Upper lobe of left lung (tissue), 4 donors: ENCODE results near the gene SMG9.

Experiments
- EP300 ChIP-seq, 4 donors: sonication (generic); formaldehyde crosslinking; IDR thresholded peaks; one replicate each; pipeline ENCODE4 v1.5.1; 2017; ENCODE audit warnings: antibody characterized with exemption in 4 of 4, control low read depth in 2 of 4
- TF ChIP-seq, protein P1 (sequence below), 6 experiments: fragments of 450-650 bp in 4 of 6; fragments of 200-600 bp in 2 of 6; sonication (generic) in 2 of 6; IDR thresholded peaks; one replicate each; pipeline ENCODE4 v1.5.1; 2016 to 2019; ENCODE audit warnings: antibody characterized with exemption in 6 of 6

DNA sequence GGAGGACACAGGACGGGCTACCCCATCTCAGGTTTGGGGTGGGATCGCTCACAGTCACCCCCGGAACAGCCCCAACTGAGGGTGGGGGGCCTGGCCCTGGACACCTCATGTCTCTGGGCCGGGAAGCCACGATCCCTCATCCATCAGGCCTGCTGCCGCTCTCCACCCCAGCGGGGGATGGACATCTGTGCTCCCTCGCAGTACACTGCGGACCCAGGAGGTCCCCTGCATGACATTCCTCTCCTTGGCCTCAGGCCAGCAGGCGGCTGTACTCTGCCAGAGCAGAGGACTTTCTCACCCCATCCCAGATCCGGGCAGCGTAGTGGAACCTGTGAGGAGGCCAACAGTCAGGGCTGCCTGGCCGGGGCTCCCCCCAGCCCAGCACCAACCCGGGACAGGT lies 23.4 kb downstream of the SMG9 start:
- TF ChIP-seq, protein P1, sequence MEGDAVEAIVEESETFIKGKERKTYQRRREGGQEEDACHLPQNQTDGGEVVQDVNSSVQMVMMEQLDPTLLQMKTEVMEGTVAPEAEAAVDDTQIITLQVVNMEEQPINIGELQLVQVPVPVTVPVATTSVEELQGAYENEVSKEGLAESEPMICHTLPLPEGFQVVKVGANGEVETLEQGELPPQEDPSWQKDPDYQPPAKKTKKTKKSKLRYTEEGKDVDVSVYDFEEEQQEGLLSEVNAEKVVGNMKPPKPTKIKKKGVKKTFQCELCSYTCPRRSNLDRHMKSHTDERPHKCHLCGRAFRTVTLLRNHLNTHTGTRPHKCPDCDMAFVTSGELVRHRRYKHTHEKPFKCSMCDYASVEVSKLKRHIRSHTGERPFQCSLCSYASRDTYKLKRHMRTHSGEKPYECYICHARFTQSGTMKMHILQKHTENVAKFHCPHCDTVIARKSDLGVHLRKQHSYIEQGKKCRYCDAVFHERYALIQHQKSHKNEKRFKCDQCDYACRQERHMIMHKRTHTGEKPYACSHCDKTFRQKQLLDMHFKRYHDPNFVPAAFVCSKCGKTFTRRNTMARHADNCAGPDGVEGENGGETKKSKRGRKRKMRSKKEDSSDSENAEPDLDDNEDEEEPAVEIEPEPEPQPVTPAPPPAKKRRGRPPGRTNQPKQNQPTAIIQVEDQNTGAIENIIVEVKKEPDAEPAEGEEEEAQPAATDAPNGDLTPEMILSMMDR (IDR thresholded peaks at IDR 0.05) = no peak
- TF ChIP-seq EP300 (IDR thresholded peaks at IDR 0.05) = no peak
